GM12873 (cell line): ENCODE results near the gene BLMH.

Experiments used
- CTCF ChIP-seq: IDR thresholded peaks from 2 replicates; pipeline ENCODE4 v1.5.1; 2012; ENCODE audit warnings: low read depth, mild to moderate bottlenecking, moderate library complexity, low read length, control low read depth; ENCODE audit not compliant: insufficient read depth; ENCODE audit errors: missing control alignments

BLMH gene

DNA sequence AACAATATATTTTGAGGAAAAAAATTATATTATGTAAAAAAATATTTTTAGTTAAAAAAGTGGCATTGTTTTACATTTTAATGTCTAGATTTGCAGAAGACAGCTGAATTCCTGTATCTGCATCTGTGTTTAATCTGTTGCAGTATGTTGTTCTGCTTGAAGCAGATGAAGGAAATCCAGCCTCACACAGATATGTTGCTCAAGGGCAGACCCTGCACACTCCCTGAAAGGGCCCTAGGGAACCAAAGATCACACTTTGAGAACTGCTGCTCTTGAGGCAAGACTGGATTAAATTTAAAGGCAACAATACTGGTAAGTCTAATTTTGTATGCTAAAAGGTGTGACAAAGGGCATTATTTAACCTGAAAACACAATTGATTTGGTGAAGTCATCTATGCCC, 39.8 kb downstream of the BLMH start:
- no peak for TF ChIP-seq CTCF

- no peak for TF ChIP-seq CTCF
Measured at GRCh38 chr17:30249460-30249859, 42.3 kb downstream of the BLMH start.

DNA sequence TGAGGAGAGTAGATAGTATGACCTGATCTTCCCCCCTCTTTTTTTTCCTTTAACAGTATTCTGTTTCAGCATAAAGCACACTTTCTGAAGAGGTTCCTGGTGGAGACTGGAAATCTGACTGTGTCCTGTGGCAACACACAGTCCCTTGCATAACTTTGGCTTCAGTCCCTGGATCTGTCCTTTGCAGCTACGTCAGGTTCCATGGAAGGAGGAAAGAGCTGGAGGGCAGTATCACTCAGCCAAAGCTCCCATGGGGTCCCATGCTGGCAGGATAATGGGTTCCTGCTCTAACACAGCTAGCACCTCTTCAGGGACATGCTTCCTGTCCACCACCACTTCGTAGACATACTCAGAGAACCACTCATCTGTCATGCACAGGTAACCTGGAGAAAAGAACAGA, 43.0 kb downstream of the BLMH start:
- no peak for TF ChIP-seq CTCF

DNA sequence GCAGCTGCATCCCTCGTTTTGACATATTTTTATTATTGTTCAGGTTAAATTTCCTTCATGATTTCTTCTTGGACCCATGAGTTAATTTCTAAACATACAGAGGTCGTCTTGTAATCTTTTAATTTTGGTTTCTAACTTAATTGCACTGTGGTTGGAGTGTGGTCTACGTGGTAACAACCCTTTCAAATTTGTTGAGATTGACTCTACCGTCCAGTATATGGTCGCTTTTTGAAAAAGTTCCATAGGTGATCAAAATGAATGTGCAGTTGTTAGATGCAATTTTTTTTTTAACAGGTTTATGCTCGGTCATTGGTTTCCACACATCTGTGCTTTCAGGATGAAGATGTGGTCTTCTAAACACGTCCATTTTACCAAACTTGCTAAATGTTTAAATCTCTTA, 45.3 kb downstream of the BLMH start:
- TF ChIP-seq CTCF, result no peak

- no peak for TF ChIP-seq CTCF
Measured at GRCh38 chr17:30244853-30245385, 46.8 kb downstream of the BLMH start.

DNA sequence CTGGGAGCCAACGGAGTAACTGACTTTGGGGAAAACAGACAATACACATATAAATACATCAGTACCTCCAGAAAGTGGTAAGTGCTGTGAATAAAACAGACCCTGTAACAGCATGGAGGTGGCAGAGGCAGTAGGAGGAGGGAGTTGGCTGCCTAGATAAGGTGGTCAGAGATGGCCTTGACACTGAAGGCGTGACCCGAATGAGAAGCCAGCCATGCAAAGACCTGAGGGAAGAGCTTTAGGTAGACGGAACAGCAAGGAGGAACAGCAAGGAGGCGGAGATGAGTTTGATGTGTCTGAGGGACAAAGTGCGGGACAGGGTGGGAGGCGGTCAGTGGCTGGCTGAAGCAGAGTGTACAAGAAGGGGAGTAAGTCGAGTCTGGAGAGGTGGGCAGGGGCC, 48.2 kb downstream of the BLMH start:
- TF ChIP-seq CTCF, result no peak

DNA sequence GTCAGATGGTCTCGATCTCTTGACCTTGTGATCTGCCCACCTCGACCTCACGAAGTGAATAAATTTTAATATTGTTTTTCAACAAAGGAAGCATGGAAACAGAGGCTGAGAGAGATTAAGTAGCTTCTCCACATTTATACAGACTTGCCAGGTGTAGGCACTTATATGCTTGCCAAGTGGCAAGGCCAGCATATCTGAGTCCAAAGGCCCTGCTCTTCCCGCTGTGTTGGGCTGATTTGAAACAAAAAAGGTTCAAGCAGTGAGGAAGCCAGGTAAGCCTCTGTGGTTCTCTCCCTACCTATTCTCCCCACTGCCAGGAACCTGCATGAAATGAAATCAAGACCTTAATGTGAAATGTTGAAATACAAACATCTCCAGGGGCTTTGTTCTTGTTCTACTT, 48.7 kb downstream of the BLMH start:
- no peak for TF ChIP-seq CTCF
